22Rv1 (cell line): ENCODE data around the gene OBP2A.
"Not testable (repeated sequence)": the region's sequence is repeated elsewhere in the genome, so short reads cannot be mapped to it uniquely, and the experiment has no call there.

Source experiments
- H3K27ac ChIP-seq: fragments of 450-650 bp; 2 replicates; pipeline ENCODE4 v1.5.1; 2017
- ZFX ChIP-seq: fragments of 450-650 bp; IDR thresholded peaks from 2 replicates; pipeline ENCODE4 v1.6.1; 2017; ENCODE audit warnings: antibody characterized with exemption, borderline replicate concordance
- TF ChIP-seq, protein P1 (sequence below): fragments of 450-650 bp; IDR thresholded peaks from 2 replicates; pipeline ENCODE4 v1.5.1; 2017; ENCODE audit warnings: mild to moderate bottlenecking

Gene OBP2A

DNA sequence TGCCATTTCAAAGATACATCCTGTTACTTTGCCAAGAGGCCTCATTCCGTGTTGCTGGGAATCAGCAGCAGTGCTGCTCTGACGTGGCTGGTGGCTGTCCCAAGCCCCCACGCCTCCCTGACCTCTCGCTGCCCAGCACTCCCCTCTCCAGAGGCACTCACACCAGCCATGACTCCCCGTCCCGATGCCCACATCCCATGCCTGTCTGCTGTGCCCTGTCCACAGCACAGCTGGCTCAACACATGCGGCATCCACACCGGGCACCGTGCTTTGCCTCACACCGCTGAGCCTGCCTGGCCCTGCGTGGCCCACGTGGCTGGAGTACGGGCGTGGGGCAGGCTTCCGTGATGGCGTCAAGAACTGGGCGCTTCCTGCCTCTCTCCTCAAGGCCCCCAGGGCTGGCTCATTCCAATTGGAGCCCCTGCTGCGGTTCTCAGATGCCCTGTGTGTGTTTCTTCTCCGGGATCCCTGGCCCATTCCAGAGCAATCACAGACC lies 32.5 kb upstream of the OBP2A start:
- TF ChIP-seq, protein P1, sequence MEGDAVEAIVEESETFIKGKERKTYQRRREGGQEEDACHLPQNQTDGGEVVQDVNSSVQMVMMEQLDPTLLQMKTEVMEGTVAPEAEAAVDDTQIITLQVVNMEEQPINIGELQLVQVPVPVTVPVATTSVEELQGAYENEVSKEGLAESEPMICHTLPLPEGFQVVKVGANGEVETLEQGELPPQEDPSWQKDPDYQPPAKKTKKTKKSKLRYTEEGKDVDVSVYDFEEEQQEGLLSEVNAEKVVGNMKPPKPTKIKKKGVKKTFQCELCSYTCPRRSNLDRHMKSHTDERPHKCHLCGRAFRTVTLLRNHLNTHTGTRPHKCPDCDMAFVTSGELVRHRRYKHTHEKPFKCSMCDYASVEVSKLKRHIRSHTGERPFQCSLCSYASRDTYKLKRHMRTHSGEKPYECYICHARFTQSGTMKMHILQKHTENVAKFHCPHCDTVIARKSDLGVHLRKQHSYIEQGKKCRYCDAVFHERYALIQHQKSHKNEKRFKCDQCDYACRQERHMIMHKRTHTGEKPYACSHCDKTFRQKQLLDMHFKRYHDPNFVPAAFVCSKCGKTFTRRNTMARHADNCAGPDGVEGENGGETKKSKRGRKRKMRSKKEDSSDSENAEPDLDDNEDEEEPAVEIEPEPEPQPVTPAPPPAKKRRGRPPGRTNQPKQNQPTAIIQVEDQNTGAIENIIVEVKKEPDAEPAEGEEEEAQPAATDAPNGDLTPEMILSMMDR: no peak
- no peak for TF ChIP-seq ZFX
- H3K27ac ChIP-seq: no peak overlapping the region

DNA sequence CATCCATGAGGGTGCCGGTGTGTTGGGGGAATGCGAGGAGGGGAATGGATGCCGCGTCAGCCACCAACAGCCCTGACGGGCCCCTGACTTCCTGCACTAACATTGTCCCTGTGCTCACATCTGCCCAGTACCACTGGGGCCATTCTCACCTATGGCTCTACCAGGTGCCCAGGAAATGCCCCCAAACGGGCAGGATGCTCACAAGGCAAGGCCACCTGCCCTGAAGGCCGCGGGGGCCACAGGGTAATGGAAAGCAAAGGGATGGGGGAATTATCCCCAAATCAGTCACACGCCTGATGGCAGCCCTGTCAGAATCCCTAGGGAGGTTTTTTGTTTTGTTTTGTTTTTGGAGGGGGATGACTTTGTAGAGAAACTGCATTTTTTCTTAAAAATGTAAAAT lies 32.0 kb upstream of the OBP2A start:
- not testable (repeated sequence) for H3K27ac ChIP-seq

DNA sequence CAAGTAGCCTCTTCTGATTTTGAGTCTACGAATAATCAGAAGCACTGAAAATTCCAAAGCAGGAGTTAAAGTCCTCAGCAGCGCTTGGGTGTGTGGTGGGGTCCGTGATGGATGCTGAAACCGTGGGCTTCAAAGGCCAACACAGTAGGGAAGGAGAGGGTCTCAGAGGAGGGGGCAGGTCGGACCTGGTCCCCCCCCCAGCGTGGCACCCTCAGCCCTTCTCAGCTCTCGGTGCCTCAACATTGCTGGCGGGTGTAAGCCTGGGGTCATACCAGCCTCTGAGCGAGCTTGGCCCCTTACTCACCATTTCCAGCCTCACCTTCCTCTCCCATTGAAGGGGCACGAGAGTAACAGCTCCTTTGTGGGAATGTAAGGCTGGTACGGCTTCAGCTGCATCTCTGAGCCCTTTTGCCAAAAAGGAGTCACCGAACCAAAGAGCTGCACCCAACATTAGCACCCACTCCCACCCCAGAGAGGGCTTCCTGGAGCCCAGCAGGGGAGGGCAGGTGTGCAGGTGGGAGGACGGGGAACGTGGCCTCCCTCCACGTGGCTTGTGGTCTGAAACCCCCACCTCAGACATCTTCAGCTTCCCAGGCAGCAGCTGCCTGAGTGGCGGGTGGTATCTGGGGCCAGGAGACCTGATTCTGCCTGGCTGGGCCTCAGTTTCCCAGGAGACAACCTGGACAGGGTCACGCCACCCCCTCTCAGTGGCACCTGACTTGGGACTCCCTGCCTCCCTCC lies 31.4 kb upstream of the OBP2A start:
- H3K27ac ChIP-seq: no peak overlapping the region
- TF ChIP-seq, protein P1: no peak
- TF ChIP-seq ZFX: no peak

DNA sequence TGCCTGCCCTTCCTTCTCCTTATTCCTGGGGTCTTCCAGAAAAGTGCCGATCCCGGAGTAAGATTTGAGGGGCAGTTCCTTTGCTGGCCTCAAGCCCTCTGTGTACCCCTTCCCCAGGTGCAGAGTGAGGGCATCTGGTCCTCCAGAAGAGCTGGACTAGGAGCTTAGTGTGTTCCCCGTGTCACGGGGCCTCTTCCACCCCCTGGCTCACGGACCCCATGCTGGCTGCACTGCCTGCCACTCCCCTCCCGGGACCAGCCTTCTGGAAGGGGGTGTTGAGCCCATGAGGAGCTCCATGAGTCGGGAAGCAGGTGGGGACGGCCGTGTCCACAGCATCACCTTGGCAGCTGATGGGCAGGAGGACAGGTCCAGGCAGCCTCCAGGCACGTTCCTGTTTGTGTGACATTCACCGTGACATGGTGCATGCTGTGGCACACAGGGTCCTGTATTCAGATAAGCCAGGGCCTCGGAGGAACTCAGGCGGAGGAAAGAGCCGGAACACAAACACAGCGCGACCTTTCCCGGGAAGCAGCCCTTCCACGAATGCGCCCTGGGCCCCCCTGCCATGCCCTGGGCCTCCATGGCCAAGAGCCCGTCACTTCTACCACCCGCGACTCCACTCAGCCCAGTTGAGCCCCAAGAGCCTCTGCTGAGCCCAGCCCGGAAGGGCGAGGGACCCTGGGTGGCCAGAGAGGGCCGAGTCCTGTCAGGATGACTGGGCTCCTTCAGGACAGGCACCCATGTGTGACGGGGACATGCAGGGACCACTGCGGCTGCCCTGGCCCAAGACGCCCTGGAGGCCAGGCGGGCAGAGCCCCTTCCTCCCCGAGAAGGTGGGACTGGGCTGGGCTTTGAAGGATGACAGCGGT lies 30.6 kb upstream of the OBP2A start:
- TF ChIP-seq, protein P1: no peak
- TF ChIP-seq ZFX: no peak
- no peak overlapping the region for H3K27ac ChIP-seq

DNA sequence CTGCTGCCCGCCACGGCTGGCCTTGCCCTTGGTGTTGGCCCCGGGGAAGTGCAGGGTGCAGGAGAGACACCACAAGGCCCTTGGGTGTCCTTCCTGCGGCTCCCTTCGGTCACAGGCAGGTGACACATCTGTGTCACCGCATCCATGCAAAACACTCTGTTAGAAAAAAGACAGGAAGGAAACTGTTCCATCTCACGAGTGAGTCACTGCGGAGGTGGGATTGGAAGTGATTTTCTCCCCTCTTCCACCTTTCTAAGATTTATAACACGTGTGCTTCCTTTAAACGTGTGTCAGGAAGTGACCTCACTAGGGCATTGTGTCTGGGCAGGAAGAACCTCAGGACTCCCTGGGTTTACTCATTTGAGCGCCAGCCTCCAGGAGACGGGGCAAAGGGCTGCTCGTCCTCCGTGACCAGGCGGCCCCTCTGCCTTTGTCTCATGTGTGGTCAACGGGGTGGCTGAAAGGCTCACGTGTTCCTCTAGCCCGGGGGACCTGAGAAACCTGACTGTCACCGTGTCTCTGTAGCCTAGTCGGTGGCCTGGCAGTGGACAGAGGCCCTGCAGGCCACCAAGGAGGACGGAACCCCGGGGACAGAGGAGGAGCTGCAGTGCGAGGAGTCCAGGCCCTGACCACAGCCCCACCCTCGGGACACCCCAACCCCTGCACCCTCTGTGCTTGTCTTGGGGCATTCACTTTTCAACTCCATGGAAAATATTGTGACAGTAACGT lies 29.6 kb upstream of the OBP2A start:
- H3K27ac ChIP-seq: no peak overlapping the region
- no peak for TF ChIP-seq ZFX
- TF ChIP-seq, protein P1: no peak

DNA sequence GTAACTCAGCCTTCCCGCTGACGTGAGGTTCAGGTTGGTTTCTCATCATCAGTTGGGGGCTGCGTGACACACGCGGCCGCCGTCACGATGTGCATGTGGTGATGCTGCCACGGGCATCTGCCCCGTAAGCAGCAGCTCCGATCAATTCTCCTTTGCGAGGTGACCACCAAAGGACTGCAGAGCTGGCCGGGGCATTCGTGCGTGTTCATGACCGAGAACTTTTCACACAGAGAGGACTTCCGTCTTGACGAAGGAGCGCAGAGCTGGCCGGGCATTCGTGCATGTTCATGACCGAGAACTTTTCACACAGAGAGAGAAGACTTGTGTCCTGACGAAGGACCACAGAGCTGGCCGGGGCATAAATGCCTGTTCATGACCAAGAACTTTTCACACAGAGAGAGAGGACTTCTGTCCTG lies 28.5 kb upstream of the OBP2A start:
- no peak overlapping the region for H3K27ac ChIP-seq

More for the DNA sequence above, 28.5 kb upstream of the OBP2A start:
- TF ChIP-seq, protein P1: no peak
- no peak for TF ChIP-seq ZFX
